GM21515 (cell line): ENCODE measurements around the gene DPF3.

Experiments
- ATAC-seq: cut with Tn5 transposase; IDR thresholded peaks from one replicate; pipeline ENCODE4 v1.9.1; 2021; ENCODE audit not compliant: unreplicated experiment

DPF3 gene

DNA sequence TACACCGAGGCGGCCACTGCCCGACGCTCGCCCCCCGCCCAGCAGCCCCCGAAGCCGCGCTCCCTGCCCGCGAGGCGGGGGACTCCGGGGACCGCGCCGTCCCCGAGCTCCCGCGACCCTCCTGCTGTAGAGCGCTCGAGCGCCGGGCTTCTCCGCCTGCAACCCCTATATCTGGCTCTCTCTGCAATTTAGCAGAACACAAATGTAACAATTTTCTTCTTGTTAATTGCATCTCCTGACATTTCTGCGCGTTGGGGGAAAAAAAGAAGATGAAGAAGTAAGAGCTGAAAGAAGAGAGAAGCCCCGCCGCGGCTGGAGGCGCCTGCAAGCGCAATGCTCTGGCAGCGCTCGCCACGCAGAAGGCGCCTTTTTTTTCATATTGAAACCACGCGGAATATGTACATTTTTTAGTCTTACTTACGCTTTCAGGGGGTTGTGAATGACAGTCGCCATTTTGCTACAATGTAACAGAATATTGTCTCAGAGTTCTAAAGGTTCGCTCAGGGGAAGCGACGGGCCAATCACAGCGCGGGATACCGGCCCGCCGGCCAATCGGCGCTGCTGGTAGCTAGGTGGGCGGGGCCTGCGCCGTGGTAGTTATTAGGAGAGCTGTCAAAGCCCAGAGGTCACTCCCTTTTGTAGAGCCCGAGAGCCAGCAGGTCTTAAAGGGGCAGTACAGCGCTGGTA is at the start of gene DPF3:
Gene DPF3, minus strand, starts transcription at position 466 of the 687 bp plus-strand sequence. Its CDS starts 13 bp downstream, at position 453.
- peak; percentile 93 for ATAC-seq

DNA sequence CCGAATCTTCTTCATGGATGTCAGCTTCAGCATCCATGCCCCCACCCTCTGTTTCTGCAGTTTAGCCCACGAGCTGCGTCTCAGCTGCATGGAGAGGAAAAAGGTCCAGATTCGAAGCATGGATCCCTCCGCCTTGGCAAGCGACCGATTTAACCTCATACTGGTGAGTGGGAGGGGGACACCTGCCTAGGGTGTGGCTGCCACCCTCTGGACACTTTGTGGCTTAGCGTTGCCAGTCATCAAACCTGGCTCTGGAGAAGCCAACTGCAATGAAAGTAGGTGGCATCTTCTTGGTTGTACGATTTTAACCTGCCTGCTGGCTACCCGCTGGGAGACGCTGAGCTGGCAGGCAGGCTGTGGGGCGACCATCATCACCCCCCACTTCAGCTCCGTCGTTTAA is 49.0 kb upstream of the DPF3 start:
- no peak for ATAC-seq

DNA sequence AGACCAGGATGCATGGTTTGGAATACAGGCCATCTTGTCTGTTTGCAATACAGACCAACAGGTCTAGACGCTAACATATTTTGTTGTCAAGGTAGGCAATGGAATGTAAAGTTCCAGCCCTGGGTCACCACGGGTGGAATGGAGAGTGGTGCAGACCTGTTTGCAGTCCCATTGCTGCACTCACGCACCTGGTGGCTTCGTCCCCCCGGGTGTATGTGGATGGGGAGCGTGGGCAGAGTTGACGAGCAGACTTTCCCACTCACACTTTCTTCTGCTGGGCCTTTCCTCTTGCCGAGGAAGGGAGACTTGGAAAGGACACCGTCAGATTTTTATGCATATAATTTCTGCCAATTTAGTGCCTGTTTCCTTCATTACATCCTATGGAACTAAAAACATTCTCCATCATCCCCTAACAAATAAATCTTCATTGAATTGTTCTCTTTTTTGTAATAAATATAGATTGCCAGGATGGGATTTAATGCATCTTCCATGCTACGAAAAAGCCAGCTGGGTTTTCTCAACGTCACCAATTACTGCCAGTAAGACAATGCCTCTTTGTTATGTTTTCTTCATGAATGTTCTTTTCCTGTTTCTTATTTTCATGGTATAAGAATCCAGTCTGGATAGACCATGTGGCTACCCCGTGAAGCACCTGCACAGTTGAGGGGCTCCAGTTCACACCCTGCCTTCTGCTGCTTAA is 47.5 kb upstream of the DPF3 start:
- ATAC-seq = no peak

DNA sequence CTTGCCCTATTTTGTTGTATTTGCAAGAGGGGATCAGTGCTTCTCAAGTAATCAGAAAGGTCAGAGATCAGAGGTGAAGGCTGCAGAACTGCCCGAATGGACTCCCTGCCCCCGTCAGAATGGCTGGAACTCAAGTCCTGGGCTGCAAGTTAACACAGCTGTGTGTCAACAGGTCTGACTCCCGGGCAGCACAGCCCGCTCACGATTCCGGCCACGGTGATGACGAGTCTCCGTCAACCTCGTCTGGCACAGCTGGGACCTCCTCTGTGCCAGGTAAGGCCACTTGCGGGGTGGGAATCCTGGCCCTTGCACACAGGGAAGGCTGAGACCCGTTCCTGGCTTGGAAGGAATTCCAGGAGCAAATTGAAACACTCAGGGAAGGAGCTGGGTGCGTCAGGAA is 45.7 kb upstream of the DPF3 start:
- no peak for ATAC-seq

DNA sequence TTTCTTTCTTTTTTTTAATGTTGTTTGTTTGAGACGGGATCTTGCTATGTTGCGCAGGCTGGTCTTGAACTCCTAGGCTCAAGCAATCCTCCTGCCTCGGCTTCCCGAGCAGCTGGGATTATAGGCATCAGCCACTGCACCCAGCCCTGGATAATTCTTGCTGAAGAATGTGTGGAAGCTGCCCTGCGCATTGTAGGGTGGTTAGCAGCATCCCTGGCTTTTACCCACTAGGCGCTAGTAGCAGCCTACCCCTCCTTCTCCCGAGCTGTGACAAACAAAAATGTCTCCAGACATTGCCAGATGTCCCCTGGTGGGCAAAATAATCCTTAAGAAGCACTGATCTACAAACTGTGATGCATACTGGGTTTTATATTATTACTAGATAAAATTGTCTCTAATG is 39.0 kb upstream of the DPF3 start:
- no peak for ATAC-seq

DNA sequence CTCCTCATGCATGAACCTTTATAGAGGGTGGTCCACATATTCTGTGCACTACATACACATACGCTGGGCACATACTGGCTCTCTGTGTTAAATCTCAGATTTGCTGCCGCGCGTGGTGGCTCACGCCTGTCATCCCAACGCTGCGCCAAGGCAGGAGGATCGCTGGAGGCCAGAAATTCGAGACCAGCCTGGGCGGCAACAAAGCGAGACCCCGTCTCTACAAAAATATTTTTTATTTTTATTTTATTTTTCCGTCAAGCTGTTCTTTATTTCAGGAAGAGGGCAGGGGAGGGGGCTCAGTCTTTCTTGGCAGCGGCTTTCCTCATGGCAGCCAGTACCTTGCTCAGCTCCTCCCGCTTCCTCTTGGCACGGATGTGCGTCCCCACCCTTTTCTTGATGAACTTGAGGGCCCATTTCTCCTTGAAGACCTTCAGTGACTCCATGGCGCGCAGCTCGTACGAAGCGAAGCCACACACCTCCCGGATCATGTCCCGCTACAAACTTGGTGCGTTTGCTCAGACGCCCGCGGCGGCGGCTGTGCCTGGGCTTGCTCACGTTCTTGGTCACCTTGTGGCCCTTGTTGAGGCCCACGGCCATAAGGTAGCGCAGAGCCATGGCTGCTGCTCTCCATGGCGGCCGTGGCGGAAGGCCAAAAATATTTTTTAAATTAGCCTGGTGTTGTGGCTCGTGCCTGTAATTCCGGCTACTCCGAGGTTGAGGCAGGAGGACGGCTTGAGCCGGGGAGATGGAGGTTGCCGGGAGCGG is 35.6 kb upstream of the DPF3 start:
- ATAC-seq = no peak

DNA sequence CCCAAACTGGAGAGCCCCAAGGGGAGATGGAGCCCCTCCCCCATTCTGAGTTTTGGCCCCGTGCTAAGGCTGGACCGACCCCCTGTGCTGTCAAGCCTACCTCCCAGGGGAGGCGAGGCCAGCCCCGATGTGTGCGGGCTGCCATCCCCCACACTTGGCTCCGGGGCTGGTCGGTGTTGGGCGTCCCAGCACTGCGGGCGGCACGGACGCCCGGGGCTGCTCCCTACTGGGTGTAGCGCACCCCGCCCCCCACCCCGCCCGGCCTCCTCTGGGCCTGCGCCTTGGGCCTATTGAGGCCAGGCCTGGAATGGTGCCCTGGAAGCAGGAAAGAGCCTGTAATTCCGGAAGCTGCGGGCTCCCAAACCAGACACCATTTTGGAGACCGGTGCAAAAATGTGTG is 35.0 kb upstream of the DPF3 start:
- no peak for ATAC-seq

DNA sequence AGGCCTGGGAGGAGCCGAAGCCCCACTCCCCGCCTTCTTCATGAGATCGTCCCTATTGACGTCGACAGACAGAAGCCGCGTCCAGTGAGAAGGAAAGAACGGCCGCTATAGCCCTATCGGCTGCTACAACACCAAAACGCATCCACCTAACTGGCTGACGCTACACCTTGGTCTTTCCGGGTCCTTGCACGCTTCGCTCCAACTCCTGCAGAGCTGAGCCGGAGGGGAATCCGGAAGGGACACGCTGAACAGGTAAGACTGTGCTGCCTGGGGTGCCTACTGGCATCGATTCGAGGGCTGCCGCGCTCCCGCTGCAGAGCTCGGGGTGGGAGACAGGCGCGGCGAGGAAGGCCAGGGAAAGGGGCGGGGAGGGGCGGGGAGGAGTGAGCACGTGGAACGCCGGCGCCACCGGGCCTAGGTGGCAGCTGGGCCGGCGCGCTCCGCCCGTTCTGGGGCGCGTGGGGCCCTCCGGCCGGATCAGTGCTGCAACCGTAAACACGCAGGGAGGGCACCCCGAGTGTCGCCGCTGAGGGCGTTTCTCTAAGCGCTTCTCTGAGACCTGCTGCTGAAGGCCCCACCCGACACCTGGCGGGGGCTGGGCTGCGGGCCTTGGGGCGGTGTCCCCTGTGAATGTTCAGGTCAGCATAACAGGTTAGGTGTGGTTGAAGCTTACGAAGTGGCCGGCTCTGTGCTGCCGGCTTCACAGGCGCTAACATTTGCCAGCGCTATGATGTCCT is 32.6 kb upstream of the DPF3 start, which contains the start of gene DCAF4:
Gene DCAF4, plus strand, starts transcription at position 173 of the 737 bp plus-strand sequence. CDS start 11,515 bp downstream, outside the sequence.
- ATAC-seq = peak; percentile 94

DNA sequence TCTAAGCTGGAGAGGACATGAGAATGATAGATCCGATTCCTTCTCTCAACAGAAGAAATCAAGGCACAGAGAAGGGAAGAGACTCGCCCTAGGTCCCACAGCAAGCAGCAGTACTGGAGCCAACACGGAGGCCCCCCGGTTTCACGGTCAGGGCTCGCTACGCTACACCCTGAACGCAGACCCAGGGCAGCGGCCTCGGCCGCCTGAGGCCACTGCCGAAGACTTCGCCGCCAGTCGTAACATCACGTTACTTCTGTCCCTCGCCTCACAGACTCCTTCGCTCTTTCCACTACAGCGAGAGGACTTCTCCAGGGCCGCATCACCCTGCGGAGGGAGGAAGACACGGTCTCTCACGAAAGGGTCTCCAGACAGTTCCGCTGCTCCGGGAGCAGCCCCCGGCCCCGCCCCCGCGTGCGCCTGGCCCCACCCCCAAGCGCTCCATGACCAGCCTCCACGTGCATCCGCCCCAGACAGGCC is 32.0 kb upstream of the DPF3 start:
- peak; percentile 22 for ATAC-seq

DNA sequence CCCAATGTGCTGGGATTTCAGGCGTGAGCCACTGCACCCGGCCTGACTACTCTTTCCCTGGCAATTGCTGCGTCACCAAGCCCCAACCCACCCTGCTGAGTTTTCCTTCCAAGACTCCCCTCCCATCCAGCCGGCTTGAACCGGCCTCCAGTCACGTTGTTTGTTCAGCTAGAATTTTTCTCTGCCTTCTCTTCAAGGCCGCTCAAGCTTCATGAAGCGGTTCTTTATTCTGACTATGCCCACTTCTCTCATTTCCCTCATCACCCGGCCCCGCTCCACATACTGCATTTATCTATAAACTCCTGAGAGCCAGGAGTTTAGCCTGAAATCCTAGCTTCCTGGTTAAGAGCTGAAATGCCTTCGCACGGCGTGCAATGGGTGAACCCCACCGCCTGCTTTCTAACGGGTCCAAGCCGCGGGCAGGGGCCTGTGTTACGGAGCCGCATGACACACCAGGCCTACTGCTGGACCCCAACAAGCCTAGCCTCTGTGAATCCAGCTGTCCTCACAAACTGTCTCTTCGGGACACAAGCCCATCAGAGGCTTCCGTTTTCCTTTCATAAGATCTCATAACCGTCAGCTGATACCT is 31.4 kb upstream of the DPF3 start:
- no peak for ATAC-seq

DNA sequence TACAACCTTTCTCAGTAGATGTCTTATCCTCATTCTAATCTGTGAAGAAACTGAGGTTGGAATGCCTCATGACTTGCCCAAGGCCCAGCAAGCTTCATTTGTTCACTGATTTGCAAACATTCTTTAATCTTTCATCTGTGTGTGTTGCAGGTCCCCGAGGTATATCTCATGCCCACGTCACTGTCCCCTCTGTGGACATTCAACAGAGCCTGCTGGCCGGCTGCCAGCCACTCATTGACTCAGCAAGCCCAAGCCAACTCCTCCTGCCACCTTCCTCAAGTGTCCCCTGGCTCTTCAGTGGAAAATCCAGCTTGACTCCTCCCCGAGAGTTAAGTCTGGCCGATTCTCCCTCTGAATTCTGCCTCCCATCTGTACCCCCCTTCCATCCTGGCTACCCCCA is 30.4 kb upstream of the DPF3 start:
- ATAC-seq = no peak

DNA sequence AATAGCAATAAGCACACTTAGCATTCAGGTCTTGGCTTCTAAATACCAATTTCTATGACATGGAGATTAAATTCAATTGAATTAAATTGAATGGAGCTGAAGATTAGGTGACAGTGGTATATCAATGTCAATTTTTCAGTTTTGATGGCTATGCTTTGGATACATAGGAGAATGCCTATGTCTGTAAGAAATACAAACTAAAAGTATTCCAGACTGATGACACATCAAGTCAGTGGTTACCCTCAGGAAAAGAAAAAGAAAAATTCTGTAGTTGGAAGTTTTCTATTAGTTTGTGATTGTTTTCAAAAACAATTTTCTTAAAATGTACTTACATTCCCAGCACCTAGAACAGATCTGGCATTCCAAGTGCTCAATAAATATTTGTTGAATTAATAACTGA is 27.5 kb upstream of the DPF3 start:
- ATAC-seq = no peak

DNA sequence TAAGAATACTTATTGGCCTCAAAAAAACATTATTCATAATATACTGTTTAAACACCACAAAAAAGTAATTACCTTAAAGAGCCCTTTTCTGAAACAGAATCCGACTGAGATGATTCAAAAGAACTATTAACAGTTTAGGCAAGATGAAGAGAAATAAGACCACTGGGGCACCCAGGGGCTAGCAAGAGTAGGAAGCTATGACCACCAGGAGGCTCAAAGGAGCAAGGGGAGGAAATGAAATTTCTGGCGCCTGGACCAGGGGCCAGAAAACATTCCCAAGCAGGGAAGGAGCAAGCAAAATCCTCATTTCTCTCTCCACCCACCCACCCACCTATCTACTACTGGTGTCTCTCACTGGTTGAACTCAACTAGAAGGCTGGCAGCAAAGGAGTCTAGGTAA is 26.1 kb upstream of the DPF3 start:
- ATAC-seq = no peak

DNA sequence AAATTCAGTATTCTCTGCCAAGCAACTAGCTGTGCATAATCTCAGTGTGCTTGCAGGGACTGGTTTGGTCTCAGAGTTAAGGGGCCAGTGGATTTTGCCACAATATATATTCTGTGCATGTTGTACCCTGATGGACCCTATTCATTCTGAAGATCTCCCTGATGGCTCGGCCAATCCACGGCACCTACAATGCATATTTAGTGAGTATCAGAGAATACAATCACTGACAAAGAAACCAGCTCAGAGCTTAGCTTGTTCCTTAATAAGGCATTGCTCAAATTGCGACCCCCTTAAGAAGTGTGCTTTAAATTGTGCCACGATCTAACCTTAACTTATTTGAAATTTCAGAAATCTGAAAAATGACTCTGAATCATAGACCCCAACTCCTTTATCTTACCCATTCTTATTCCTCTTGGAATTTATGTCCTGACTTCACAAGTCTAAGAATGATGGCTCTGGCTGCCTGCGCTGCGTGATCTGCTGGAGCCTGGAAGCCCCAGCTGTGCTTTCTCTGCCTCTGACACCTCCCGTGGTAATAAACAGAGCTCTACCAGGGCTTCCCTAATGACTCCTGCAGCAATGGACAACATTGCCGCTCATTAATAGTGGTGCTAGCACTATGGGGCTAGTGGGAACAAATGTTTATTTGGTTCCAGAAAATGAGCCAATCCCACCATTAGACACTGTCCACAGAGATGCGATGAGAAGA is 23.3 kb upstream of the DPF3 start:
- ATAC-seq = no peak

DNA sequence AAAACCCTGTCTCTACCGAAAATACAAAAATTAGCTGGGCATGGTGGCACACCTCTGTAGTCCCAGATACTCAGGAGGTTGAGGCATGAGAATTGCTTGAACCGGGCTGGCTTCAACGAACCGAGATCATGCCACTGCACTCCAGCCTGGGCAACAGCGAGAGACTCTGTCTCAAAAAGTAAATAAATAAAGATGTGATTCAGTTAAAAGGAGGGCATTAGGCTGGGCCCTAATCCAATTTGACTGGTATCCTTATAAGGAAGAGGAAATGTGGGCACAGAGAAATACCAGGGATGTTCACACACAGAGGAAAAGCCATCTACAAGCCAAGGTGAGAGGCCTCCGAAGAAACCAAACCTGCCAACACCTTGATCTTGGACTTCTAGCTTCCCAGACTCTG is 22.3 kb upstream of the DPF3 start:
- no peak for ATAC-seq

DNA sequence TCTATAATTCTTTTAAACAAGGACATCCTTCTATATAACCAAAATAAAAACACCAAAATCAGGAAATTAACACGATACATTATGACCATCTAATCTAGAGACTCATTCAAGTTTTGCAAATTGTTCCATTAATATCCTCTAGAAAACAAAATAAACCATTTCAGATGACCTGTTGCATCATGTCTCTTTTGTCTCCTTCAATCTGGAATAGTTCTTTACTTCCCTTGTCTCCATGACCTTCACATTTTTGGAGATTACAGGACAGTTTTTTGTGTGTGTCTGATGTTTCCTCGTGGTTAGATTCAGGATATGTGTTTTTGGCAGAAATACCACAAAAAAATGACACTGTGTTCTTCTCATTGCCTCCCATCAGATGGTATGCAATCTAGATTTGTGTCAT is 19.9 kb upstream of the DPF3 start:
- ATAC-seq = no peak

DNA sequence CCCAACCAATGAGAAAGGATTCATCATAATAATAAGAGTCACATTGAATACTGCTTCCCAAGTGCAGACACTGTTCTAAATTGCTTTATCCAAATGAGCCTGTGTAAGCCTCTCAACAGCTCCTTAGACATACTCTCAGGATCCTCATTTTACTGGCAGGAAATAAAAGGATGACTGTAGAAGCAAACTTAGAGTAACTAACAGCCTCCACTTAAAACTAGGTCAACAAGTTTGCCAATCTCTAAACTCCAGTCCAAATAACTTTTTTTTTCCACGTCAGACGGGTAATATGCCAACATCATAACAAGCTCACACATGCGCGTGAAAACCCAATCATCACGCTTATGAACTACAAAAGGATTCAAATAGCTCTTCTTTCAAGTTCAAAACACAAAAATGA is 15.3 kb upstream of the DPF3 start:
- ATAC-seq = no peak

DNA sequence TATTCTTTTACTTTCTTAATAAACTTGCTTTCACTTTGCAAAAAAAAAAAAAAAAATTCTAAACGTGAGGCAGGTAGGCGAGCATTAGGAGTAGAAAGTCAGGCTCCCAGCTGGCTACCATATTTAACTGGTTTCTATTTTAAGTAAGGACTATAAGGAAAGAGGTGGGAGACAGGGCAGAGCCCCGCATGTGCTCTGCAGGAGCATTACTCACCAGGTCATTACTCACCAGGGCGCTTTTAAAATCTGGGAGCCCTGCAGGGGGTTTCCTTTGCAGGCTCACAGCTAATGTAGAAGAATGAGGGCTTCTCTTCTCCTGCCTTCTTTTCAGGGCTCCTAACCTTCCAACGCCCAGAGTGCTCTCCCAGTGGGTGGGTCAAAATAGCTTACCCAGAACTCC is 14.0 kb upstream of the DPF3 start:
- no peak for ATAC-seq

DNA sequence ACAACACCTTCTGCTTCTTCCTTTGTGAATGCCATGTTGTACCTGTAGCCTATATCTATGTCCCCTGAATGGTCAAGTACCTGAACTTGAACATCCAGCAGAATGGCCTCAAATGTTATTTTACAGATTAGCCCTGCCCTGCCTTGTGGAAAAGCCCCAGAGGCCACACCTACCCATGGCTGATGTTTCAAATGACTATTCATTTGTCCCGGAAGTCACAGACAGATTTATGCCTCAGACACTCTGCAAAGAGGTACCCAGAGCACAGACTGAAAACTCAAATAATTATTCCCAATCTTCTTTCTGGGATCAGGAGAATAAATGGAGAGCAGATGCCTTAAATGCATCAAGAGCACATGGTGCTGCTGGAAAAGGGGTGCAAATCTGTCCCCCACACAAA is 13.0 kb upstream of the DPF3 start:
- no peak for ATAC-seq

DNA sequence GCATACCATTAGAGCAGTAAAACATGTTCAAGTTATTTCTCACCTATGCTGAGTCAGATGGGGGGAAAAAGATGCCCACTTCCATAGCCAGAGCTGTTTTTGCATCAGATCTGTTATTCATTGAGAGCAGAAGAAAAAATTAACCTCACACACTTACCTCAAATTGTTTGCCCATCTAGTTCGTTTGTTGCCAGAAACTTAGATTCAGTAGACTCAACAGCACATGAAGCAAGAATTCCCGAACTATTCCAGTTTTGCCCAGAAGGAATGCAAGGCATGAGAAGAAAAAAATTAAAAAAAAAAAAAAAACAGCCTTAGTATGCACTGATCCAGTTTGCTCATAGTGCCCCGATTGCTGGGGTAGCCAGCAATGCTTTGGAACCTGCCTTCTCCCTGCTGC is 12.4 kb upstream of the DPF3 start:
- no peak for ATAC-seq
